Measurements from ENCODE around the gene BRINP3. TPM values are rescaled to one million over a fixed set of nuclear protein-coding genes. Genes with fewer than 3 reads are reported as not detected.

The BRINP3 gene
- total RNA-seq, 4 donors from 2014 or later = 0.20 TPM; not detected in 3

- DNase-seq (no peak), ATAC-seq (no peak)
- TF ChIP-seq CTCF (IDR thresholded peaks at IDR 0.05 in 4 of 5, conservative IDR thresholded peaks at IDR 0.05 in 1 of 5) = no peak
- no peak for TF ChIP-seq POLR2A (IDR thresholded peaks at IDR 0.05)
- in situ Hi-C loops (cut with MboI; ENCODE audit: low sequenced_read_pairs in 4 of 4) (no loop called here), intact Hi-C loops (cut with DNase I; ENCODE audit: low total_unique reads) (no loop called here)
- no peak overlapping the region for H3K27ac ChIP-seq
- H3K4me3 ChIP-seq = no peak overlapping the region
- H3K9me3 ChIP-seq = no peaks in the 10 kb centered on the region
- H3K27me3 ChIP-seq = no peaks in the 10 kb centered on the region
- H3K4me1 ChIP-seq = no peaks in the 10 kb centered on the region
- no peaks in the 10 kb centered on the region for H3K36me3 ChIP-seq
These were observed 225.6 kb downstream of the BRINP3 start for GRCh38 chr1:190252046-190252445.

DNA sequence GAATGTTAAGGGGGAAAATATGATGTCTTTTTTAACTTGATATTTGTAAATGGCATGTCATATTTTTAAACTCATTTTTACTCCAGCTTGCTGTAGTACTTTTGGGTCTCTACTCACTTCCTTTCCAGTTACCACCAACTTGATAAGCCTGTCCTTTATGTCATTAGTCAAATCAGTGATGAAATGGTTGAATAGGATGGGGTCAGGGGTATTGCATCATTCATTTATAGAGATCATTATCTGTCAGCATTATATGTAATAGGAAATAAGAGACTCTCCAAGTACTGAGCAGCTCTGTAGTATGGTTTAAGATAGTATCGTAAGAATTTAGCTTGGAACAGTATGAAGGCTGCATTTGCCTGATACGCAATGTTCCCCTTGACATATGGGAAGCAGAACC lies 227.3 kb downstream of the BRINP3 start:
- TF ChIP-seq CTCF (IDR thresholded peaks at IDR 0.05 in 4 of 5, conservative IDR thresholded peaks at IDR 0.05 in 1 of 5) (no peak), POLR2A (IDR thresholded peaks at IDR 0.05) (no peak)
- in situ Hi-C loops (cut with MboI; ENCODE audit: low sequenced_read_pairs in 4 of 4) = no loop called here
- Histone ChIP-seq H3K4me3 (no peak overlapping the region), H3K36me3 (no peaks in the 10 kb centered on the region), H3K4me1 (no peaks in the 10 kb centered on the region), H3K27me3 (no peaks in the 10 kb centered on the region), H3K9me3 (no peaks in the 10 kb centered on the region), H3K27ac (no peak overlapping the region)
- intact Hi-C loops (cut with DNase I; ENCODE audit: low total_unique reads) = no loop called here
- ATAC-seq = no peak
- DNase-seq = no peak

- no peaks in the 10 kb centered on the region for H3K9me3 ChIP-seq
- H3K27ac ChIP-seq = no peak overlapping the region
- ATAC-seq = no peak
- H3K36me3 ChIP-seq = no peaks in the 10 kb centered on the region
- TF ChIP-seq POLR2A (IDR thresholded peaks at IDR 0.05) = no peak
- H3K4me3 ChIP-seq = no peak overlapping the region
- no peak for DNase-seq
- intact Hi-C loops (cut with DNase I; ENCODE audit: low total_unique reads) = no loop called here
- in situ Hi-C loops (cut with MboI; ENCODE audit: low sequenced_read_pairs in 4 of 4) = no loop called here
- no peaks in the 10 kb centered on the region for H3K4me1 ChIP-seq
- no peaks in the 10 kb centered on the region for H3K27me3 ChIP-seq
These were observed 233.3 kb downstream of the BRINP3 start for GRCh38 chr1:190244406-190244805.

- intact Hi-C loops (cut with DNase I; ENCODE audit: low total_unique reads) (no loop called here), in situ Hi-C loops (cut with MboI; ENCODE audit: low sequenced_read_pairs in 4 of 4) (no loop called here)
- Histone ChIP-seq H3K4me1 (no peaks in the 10 kb centered on the region), H3K9me3 (no peaks in the 10 kb centered on the region), H3K4me3 (no peak overlapping the region), H3K36me3 (no peaks in the 10 kb centered on the region), H3K27me3 (no peaks in the 10 kb centered on the region), H3K27ac (no peak overlapping the region)
- ATAC-seq (no peak), DNase-seq (no peak)
- no peak for TF ChIP-seq POLR2A (IDR thresholded peaks at IDR 0.05)
- TF ChIP-seq CTCF (IDR thresholded peaks at IDR 0.05 in 4 of 5, conservative IDR thresholded peaks at IDR 0.05 in 1 of 5) = no peak
These were observed 234.6 kb downstream of the BRINP3 start for GRCh38 chr1:190243056-190243455.

DNA sequence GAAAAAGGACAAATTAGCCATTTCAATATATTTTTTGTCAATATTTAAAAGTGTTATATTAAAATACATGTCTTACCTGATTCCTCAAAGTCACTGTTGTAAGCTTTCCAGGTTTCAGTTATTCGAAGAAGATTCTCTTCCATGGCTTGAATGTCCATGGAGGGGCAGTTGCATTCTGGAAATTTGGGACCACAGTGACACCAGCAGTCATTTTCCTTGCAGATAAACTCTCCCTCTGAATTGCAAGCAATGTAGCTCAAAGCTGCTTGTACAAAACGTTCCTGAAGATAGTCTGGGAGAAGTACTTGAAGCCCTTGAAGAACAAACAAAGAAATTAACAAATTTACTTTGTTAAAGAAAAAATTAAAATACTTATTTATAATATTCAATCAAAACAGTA lies 251.7 kb downstream of the BRINP3 start:
- Histone ChIP-seq H3K27me3 (no peaks in the 10 kb centered on the region), H3K9me3 (no peaks in the 10 kb centered on the region), H3K27ac (no peak overlapping the region), H3K4me3 (no peak overlapping the region), H3K4me1 (no peaks in the 10 kb centered on the region), H3K36me3 (no peaks in the 10 kb centered on the region)
- TF ChIP-seq POLR2A (IDR thresholded peaks at IDR 0.05) (no peak), CTCF (IDR thresholded peaks at IDR 0.05 in 4 of 5, conservative IDR thresholded peaks at IDR 0.05 in 1 of 5) (no peak)
- intact Hi-C loops (cut with DNase I; ENCODE audit: low total_unique reads) = no loop called here
- in situ Hi-C loops (cut with MboI; ENCODE audit: low sequenced_read_pairs in 4 of 4) = no loop called here
- DNase-seq (no peak), ATAC-seq (no peak)

All from gastrocnemius medialis (tissue), 4 donors.